ENCODE measurements around the gene PLOD3. TPM values are rescaled to one million over a fixed set of nuclear protein-coding genes. Genes with fewer than 3 reads are reported as not detected.

PLOD3 gene
- total RNA-seq, 1 donor, result 90.2 TPM

DNA sequence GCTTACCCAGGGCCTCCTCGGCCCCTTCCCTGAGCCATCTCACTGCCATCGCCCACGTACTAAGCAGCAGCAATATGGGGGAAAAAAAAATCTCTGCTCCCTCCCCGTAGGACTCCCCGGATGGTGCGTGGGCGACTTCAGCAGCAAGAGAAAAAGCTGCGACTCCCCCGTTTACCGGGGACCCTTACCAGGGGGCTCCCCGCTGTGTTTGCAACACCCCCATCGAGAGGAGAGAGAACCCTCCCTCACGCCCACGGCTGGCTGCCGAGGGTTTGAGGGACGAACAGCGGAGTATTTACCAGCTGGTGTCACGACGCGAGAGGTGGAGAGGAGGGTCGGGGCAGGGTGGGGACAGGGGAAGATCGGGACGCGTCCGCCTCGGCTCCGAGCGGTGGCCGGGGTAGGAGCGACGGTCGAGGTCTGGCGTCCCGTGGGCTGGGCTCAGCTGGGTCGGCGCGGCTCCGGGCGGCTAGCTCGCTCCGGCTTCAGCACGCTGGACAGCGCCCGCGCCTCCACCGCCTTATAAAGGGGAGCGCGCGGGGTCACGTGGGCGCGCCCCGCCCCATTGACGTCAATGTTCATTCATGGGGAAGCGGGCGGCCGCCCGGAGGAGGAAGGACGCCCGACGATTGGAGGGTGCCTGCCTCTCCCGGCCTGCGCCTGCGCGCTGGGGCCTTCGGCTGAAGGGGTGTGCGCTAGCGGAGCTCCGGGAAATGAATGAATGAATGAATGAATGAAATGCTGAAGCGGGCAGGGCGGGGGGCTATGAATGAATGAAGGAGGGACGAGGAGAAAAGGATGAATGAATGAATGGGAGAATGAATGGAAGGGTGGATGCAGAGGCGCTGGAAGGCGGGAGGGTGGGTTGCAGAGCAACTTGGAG lies 52.1 kb downstream of the PLOD3 start, which contains the start of gene VGF:
Gene VGF, minus strand, starts transcription at position 495 of the 883 bp plus-strand sequence. CDS start 726 bp downstream, outside the sequence.
- peak; percentile 95 for DNase-seq (ENCODE audit: low read depth)
- TF ChIP-seq, protein P1, sequence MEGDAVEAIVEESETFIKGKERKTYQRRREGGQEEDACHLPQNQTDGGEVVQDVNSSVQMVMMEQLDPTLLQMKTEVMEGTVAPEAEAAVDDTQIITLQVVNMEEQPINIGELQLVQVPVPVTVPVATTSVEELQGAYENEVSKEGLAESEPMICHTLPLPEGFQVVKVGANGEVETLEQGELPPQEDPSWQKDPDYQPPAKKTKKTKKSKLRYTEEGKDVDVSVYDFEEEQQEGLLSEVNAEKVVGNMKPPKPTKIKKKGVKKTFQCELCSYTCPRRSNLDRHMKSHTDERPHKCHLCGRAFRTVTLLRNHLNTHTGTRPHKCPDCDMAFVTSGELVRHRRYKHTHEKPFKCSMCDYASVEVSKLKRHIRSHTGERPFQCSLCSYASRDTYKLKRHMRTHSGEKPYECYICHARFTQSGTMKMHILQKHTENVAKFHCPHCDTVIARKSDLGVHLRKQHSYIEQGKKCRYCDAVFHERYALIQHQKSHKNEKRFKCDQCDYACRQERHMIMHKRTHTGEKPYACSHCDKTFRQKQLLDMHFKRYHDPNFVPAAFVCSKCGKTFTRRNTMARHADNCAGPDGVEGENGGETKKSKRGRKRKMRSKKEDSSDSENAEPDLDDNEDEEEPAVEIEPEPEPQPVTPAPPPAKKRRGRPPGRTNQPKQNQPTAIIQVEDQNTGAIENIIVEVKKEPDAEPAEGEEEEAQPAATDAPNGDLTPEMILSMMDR (IDR thresholded peaks at IDR 0.05; ENCODE audit: insufficient read depth, low read depth, low read length), result no peak
- peak within 1 kb of the TSS; percentile 47 for H3K4me3 ChIP-seq (ENCODE audit: low read depth, low read length)

DNA sequence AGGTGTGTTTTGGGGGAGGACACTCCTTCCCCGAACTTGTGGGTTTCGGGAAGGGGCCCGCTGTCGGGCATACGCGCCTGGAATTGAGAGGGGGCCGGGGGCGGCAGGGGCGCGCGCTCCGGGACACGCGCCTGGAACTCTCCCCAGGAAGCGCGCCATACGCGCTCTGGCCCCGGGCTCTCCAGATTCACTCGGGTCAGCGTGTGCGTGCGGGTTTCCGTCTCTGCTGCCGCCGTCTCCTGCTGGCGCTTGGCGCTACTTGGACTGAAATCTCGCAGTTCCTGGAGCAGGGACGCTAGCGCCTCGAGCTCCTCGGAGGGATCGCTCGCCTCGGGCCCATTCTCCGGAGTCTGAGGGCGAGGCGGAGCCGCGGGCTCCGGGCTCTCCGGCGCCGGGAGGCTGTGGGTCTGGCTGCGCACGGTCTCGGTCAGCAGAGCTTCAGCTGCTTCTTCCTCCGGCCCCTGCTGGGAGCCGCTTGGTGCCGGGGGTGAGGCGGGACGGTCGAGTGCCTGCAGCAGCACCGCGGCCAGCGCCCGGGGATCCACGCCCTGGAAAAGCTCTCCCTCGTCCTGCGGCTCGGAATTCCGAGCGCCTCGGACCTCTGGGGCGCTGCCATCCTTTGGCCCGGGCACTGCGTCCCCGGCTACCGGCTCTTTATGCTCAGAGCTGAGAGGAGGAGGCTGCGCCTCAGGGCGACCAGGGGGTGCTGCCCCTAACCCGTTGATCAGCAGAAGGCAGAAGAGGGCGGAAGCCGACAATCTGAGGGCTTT lies 53.1 kb downstream of the PLOD3 start:
- peak; percentile 68 for DNase-seq (ENCODE audit: low read depth)
- H3K4me3 ChIP-seq (ENCODE audit: low read depth, low read length), result peak overlapping the region; percentile 21
- TF ChIP-seq, protein P1 (IDR thresholded peaks at IDR 0.05; ENCODE audit: insufficient read depth, low read depth, low read length), result no peak

- DNase-seq (ENCODE audit: low read depth), result no peak
- peak overlapping the region; percentile 51 for H3K4me3 ChIP-seq (ENCODE audit: low read depth, low read length)
- TF ChIP-seq, protein P1 (IDR thresholded peaks at IDR 0.05; ENCODE audit: insufficient read depth, low read depth, low read length), result no peak
Measured at GRCh38 chr7:101163279-101164070, 53.9 kb downstream of the PLOD3 start.

GRCh38 chr7:101162551-101163278 lies 54.7 kb downstream of the PLOD3 start:
- peak overlapping the region; percentile 36 for H3K4me3 ChIP-seq (ENCODE audit: low read depth, low read length)

DNA sequence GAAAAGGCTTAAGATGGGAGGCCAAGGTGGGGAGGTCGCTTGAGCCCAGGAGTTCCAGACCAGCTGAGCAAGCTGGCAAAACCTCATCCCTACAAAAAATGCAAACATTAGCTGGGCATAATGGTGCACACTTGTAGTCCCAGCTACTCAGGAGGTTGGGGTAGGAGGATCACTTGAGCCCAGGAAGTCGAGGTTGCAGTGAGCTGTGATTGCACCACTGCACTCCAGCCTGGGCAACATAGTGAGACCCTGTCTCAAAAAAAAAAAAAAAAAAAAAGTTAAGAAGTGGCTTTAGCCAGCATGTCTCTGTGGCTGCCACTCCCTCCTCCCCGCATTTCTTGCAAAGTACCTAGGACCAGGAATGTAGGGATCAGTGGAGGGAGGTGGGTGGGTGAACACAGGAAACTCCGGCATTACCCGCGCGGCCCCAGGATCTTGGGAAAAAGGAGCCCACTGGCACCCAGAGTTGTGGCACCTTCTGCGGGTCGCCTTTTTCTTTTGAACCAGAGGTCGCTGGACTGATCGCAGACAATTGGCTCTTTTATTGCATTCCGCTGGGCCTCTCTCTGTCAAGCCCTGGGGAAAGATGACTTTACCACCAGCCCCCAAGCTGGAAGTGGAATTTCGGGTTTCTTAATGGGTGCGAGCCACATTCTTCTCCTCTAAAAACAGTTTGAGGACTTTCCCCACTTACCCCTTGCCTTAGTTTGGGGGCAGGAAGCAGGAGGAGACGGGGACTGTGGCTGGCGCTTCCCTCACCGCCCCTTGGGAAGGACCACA lies 55.5 kb downstream of the PLOD3 start:
- H3K4me3 ChIP-seq (ENCODE audit: low read depth, low read length), result no peak overlapping the region

More at GRCh38 chr7:101162551-101163278, 54.7 kb downstream of the PLOD3 start:
- TF ChIP-seq, protein P1 (IDR thresholded peaks at IDR 0.05; ENCODE audit: insufficient read depth, low read depth, low read length), result no peak
- DNase-seq (ENCODE audit: low read depth), result peak; percentile 45

More for the DNA sequence above, 55.5 kb downstream of the PLOD3 start:
- no peak for DNase-seq (ENCODE audit: low read depth)
- TF ChIP-seq, protein P1 (IDR thresholded peaks at IDR 0.05; ENCODE audit: insufficient read depth, low read depth, low read length), result no peak

Data from fibroblast of villous mesenchyme (primary cell).